Measurements from ENCODE around the gene SLCO6A1.

The SLCO6A1 gene

GRCh38 chr5:102453716-102454115, 45.1 kb downstream of the SLCO6A1 start:
- Histone ChIP-seq H3K9ac (ENCODE audit: low read depth in 1 of 2, low read length in 2 of 2) (no peak overlapping the region), H3K9me3 (ENCODE audit: control insufficient read depth in 1 of 2, low read length in 2 of 2) (no peaks in the 10 kb centered on the region), H3K27ac (ENCODE audit: low read depth, low read length) (no peak overlapping the region), H3K36me3 (ENCODE audit: control insufficient read depth in 1 of 2, insufficient read depth in 2 of 2, low read length in 2 of 2) (no peaks in the 10 kb centered on the region), H3K4me3 (ENCODE audit: low read depth in 1 of 2, low read length in 2 of 2) (no peak overlapping the region), H3K27me3 (ENCODE audit: control insufficient read depth in 1 of 2, insufficient read depth in 2 of 2, low read length in 2 of 2) (no peaks in the 10 kb centered on the region), H3K4me1 (ENCODE audit: control insufficient read depth in 1 of 2, insufficient read depth in 2 of 2, low read length in 2 of 2) (no peaks in the 10 kb centered on the region)

GRCh38 chr5:102451082-102451481, 47.7 kb downstream of the SLCO6A1 start:
- Histone ChIP-seq H3K9me3 (ENCODE audit: control insufficient read depth in 1 of 2, low read length in 2 of 2) (no peaks in the 10 kb centered on the region), H3K4me1 (ENCODE audit: control insufficient read depth in 1 of 2, insufficient read depth in 2 of 2, low read length in 2 of 2) (no peaks in the 10 kb centered on the region), H3K27me3 (ENCODE audit: control insufficient read depth in 1 of 2, insufficient read depth in 2 of 2, low read length in 2 of 2) (no peaks in the 10 kb centered on the region), H3K9ac (ENCODE audit: low read depth in 1 of 2, low read length in 2 of 2) (no peak overlapping the region), H3K27ac (ENCODE audit: low read depth, low read length) (no peak overlapping the region), H3K4me3 (ENCODE audit: low read depth in 1 of 2, low read length in 2 of 2) (no peak overlapping the region), H3K36me3 (ENCODE audit: control insufficient read depth in 1 of 2, insufficient read depth in 2 of 2, low read length in 2 of 2) (no peaks in the 10 kb centered on the region)

DNA sequence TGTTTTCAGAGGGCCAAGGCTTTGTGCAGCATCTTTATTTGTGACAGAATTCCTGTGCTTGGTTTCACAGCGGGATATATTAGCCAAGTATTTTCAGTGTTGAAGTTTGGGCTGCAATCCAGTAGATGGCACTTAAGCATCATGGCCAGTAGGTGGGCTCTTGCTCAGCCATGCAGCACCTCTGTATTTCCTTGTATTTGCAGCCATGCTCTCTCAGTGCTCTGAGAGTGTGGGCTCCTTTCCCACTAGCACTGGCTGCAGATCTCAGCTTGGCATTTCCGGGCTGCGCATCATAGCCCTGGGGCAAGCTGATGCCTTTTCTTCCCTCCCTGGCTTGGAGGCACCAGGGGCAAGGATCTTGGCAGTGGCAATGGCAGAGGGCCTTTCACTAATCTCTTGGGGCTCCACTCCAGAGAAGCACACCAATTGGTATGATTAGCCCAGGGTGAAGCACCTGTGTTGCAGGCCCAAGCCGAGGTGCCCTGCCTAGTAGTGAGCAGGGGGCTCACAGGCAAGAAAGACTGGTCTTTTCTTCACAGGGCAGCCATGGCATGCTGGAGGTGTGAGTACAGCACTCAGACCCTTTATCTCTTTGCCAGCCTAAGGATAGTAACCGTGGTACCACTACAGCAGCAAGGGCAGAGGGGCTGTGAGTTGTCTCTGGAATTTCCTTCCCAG, 48.3 kb downstream of the SLCO6A1 start:
- H3K27ac ChIP-seq (ENCODE audit: low read depth, low read length): no peak overlapping the region
- no peaks in the 10 kb centered on the region for H3K36me3 ChIP-seq (ENCODE audit: control insufficient read depth in 1 of 2, insufficient read depth in 2 of 2, low read length in 2 of 2)
- no peaks in the 10 kb centered on the region for H3K9me3 ChIP-seq (ENCODE audit: control insufficient read depth in 1 of 2, low read length in 2 of 2)
- no peaks in the 10 kb centered on the region for H3K27me3 ChIP-seq (ENCODE audit: control insufficient read depth in 1 of 2, insufficient read depth in 2 of 2, low read length in 2 of 2)
- H3K9ac ChIP-seq (ENCODE audit: low read depth in 1 of 2, low read length in 2 of 2): no peak overlapping the region
- H3K4me1 ChIP-seq (ENCODE audit: control insufficient read depth in 1 of 2, insufficient read depth in 2 of 2, low read length in 2 of 2): no peaks in the 10 kb centered on the region
- no peak overlapping the region for H3K4me3 ChIP-seq (ENCODE audit: low read depth in 1 of 2, low read length in 2 of 2)

DNA sequence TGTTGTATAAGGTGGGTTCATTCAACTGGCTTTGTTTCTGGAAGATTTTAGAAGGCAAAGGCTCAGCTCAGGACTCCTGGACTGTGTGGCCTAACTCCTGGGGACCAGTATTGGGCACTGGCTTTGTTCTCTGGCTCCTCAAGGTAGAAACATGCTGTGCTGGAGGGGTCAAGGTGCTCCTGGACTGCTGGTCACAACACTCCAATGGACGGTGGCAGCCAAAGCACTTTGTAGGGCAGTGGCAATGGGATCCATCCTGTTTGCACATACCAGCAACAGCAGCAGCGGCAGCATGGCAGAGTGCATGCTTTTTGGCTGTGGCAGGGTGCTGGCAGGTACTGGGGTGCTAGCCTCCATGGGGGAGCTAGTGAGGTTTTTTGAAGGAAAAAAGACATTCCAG, 65.3 kb downstream of the SLCO6A1 start:
- Histone ChIP-seq H3K9me3 (ENCODE audit: control insufficient read depth in 1 of 2, low read length in 2 of 2) (no peaks in the 10 kb centered on the region), H3K36me3 (ENCODE audit: control insufficient read depth in 1 of 2, insufficient read depth in 2 of 2, low read length in 2 of 2) (no peaks in the 10 kb centered on the region), H3K4me1 (ENCODE audit: control insufficient read depth in 1 of 2, insufficient read depth in 2 of 2, low read length in 2 of 2) (no peaks in the 10 kb centered on the region), H3K27me3 (ENCODE audit: control insufficient read depth in 1 of 2, insufficient read depth in 2 of 2, low read length in 2 of 2) (no peaks in the 10 kb centered on the region), H3K27ac (ENCODE audit: low read depth, low read length) (no peak overlapping the region), H3K9ac (ENCODE audit: low read depth in 1 of 2, low read length in 2 of 2) (no peak overlapping the region), H3K4me3 (ENCODE audit: low read depth in 1 of 2, low read length in 2 of 2) (no peak overlapping the region)

- Histone ChIP-seq H3K9me3 (ENCODE audit: control insufficient read depth in 1 of 2, low read length in 2 of 2) (no peaks in the 10 kb centered on the region), H3K4me1 (ENCODE audit: control insufficient read depth in 1 of 2, insufficient read depth in 2 of 2, low read length in 2 of 2) (no peaks in the 10 kb centered on the region), H3K9ac (ENCODE audit: low read depth in 1 of 2, low read length in 2 of 2) (no peak overlapping the region), H3K27me3 (ENCODE audit: control insufficient read depth in 1 of 2, insufficient read depth in 2 of 2, low read length in 2 of 2) (no peaks in the 10 kb centered on the region), H3K36me3 (ENCODE audit: control insufficient read depth in 1 of 2, insufficient read depth in 2 of 2, low read length in 2 of 2) (no peaks in the 10 kb centered on the region), H3K4me3 (ENCODE audit: low read depth in 1 of 2, low read length in 2 of 2) (no peak overlapping the region), H3K27ac (ENCODE audit: low read depth, low read length) (no peak overlapping the region)
Measured at GRCh38 chr5:102421647-102422046, 77.2 kb downstream of the SLCO6A1 start.

GRCh38 chr5:102418531-102418930, 80.3 kb downstream of the SLCO6A1 start:
- Histone ChIP-seq H3K27ac (ENCODE audit: low read depth, low read length) (no peak overlapping the region), H3K9ac (ENCODE audit: low read depth in 1 of 2, low read length in 2 of 2) (no peak overlapping the region), H3K4me3 (ENCODE audit: low read depth in 1 of 2, low read length in 2 of 2) (no peak overlapping the region), H3K27me3 (ENCODE audit: control insufficient read depth in 1 of 2, insufficient read depth in 2 of 2, low read length in 2 of 2) (no peaks in the 10 kb centered on the region), H3K9me3 (ENCODE audit: control insufficient read depth in 1 of 2, low read length in 2 of 2) (no peaks in the 10 kb centered on the region), H3K4me1 (ENCODE audit: control insufficient read depth in 1 of 2, insufficient read depth in 2 of 2, low read length in 2 of 2) (no peaks in the 10 kb centered on the region), H3K36me3 (ENCODE audit: control insufficient read depth in 1 of 2, insufficient read depth in 2 of 2, low read length in 2 of 2) (no peaks in the 10 kb centered on the region)

GRCh38 chr5:102414448-102414847, 84.4 kb downstream of the SLCO6A1 start:
- Histone ChIP-seq H3K9ac (ENCODE audit: low read depth in 1 of 2, low read length in 2 of 2) (no peak overlapping the region), H3K27ac (ENCODE audit: low read depth, low read length) (no peak overlapping the region), H3K9me3 (ENCODE audit: control insufficient read depth in 1 of 2, low read length in 2 of 2) (peaks cover 0 to 5% of the 10 kb centered on the region in 2 donors), H3K36me3 (ENCODE audit: control insufficient read depth in 1 of 2, insufficient read depth in 2 of 2, low read length in 2 of 2) (no peaks in the 10 kb centered on the region), H3K4me1 (ENCODE audit: control insufficient read depth in 1 of 2, insufficient read depth in 2 of 2, low read length in 2 of 2) (no peaks in the 10 kb centered on the region), H3K27me3 (ENCODE audit: control insufficient read depth in 1 of 2, insufficient read depth in 2 of 2, low read length in 2 of 2) (no peaks in the 10 kb centered on the region), H3K4me3 (ENCODE audit: low read depth in 1 of 2, low read length in 2 of 2) (no peak overlapping the region)

- no peak overlapping the region for H3K9ac ChIP-seq (ENCODE audit: low read depth in 1 of 2, low read length in 2 of 2)
- no peaks in the 10 kb centered on the region for H3K27me3 ChIP-seq (ENCODE audit: control insufficient read depth in 1 of 2, insufficient read depth in 2 of 2, low read length in 2 of 2)
- no peaks in the 10 kb centered on the region for H3K36me3 ChIP-seq (ENCODE audit: control insufficient read depth in 1 of 2, insufficient read depth in 2 of 2, low read length in 2 of 2)
- H3K4me3 ChIP-seq (ENCODE audit: low read depth in 1 of 2, low read length in 2 of 2): no peak overlapping the region
- peaks cover 3 to 8% of the 10 kb centered on the region in 2 donors for H3K9me3 ChIP-seq (ENCODE audit: control insufficient read depth in 1 of 2, low read length in 2 of 2)
- no peak overlapping the region for H3K27ac ChIP-seq (ENCODE audit: low read depth, low read length)
- no peaks in the 10 kb centered on the region for H3K4me1 ChIP-seq (ENCODE audit: control insufficient read depth in 1 of 2, insufficient read depth in 2 of 2, low read length in 2 of 2)
Measured at GRCh38 chr5:102388235-102388634, 110.6 kb downstream of the SLCO6A1 start.

DNA sequence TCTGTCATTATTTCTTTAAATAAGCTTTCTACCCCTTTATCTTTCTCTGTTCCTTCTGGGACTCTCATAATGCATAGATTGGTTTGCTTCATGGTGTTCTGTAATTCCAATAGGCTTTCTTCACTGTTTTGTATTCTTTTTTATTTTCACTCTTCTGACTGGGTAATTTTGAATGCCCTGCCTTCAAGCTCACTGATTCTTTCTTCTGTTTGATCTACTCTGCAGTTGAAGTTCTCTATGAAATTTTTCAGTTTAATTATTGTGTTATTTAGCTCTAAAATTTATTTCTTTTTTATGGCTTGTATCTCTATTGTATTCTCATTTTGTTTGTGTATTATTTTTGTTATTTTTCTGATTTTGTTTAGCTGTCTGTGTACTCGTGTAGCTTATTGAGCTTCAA, 113.4 kb downstream of the SLCO6A1 start:
- Histone ChIP-seq H3K4me3 (ENCODE audit: low read depth in 1 of 2, low read length in 2 of 2) (no peak overlapping the region), H3K27me3 (ENCODE audit: control insufficient read depth in 1 of 2, insufficient read depth in 2 of 2, low read length in 2 of 2) (no peaks in the 10 kb centered on the region), H3K9me3 (ENCODE audit: control insufficient read depth in 1 of 2, low read length in 2 of 2) (peaks cover 3 to 8% of the 10 kb centered on the region in 2 donors), H3K27ac (ENCODE audit: low read depth, low read length) (no peak overlapping the region), H3K9ac (ENCODE audit: low read depth in 1 of 2, low read length in 2 of 2) (no peak overlapping the region), H3K4me1 (ENCODE audit: control insufficient read depth in 1 of 2, insufficient read depth in 2 of 2, low read length in 2 of 2) (no peaks in the 10 kb centered on the region), H3K36me3 (ENCODE audit: control insufficient read depth in 1 of 2, insufficient read depth in 2 of 2, low read length in 2 of 2) (no peaks in the 10 kb centered on the region)

DNA sequence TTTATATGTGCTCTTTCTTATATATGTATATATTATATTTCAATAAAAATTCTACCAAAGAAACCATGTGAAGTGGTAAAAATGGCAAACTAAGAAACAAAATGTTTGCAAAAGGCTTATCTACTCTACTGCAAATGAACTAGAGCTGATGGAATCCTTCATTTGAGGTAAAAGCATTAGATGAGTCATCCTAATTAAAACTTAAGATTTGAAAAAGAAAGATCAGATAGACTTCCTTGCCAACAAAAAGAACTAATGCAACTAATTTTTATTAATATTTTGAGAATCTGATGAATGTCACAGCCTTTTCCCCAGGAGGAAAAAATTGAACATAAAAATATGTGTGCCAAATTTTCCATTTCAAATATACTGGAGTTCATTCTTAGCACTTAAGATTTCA, 118.6 kb downstream of the SLCO6A1 start:
- no peaks in the 10 kb centered on the region for H3K36me3 ChIP-seq (ENCODE audit: control insufficient read depth in 1 of 2, insufficient read depth in 2 of 2, low read length in 2 of 2)
- H3K4me1 ChIP-seq (ENCODE audit: control insufficient read depth in 1 of 2, insufficient read depth in 2 of 2, low read length in 2 of 2): no peaks in the 10 kb centered on the region
- H3K9ac ChIP-seq (ENCODE audit: low read depth in 1 of 2, low read length in 2 of 2): no peak overlapping the region
- no peaks in the 10 kb centered on the region for H3K9me3 ChIP-seq (ENCODE audit: control insufficient read depth in 1 of 2, low read length in 2 of 2)
- no peak overlapping the region for H3K27ac ChIP-seq (ENCODE audit: low read depth, low read length)
- no peak overlapping the region for H3K4me3 ChIP-seq (ENCODE audit: low read depth in 1 of 2, low read length in 2 of 2)
- no peaks in the 10 kb centered on the region for H3K27me3 ChIP-seq (ENCODE audit: control insufficient read depth in 1 of 2, insufficient read depth in 2 of 2, low read length in 2 of 2)

- Histone ChIP-seq H3K9ac (ENCODE audit: low read depth in 1 of 2, low read length in 2 of 2) (no peak overlapping the region), H3K4me3 (ENCODE audit: low read depth in 1 of 2, low read length in 2 of 2) (no peak overlapping the region), H3K9me3 (ENCODE audit: control insufficient read depth in 1 of 2, low read length in 2 of 2) (no peaks in the 10 kb centered on the region), H3K27me3 (ENCODE audit: control insufficient read depth in 1 of 2, insufficient read depth in 2 of 2, low read length in 2 of 2) (no peaks in the 10 kb centered on the region), H3K4me1 (ENCODE audit: control insufficient read depth in 1 of 2, insufficient read depth in 2 of 2, low read length in 2 of 2) (no peaks in the 10 kb centered on the region), H3K36me3 (ENCODE audit: control insufficient read depth in 1 of 2, insufficient read depth in 2 of 2, low read length in 2 of 2) (no peaks in the 10 kb centered on the region), H3K27ac (ENCODE audit: low read depth, low read length) (no peak overlapping the region)
Measured at GRCh38 chr5:102375876-102376275, 122.9 kb downstream of the SLCO6A1 start.
